GM10248 (cell line): ENCODE results near the gene RBM4.
"Not testable (repeated sequence)": the region's sequence is repeated elsewhere in the genome, so short reads cannot be mapped to it uniquely, and the experiment has no call there.

Experiments used
- CTCF ChIA-PET: fragments of 300-600 bp; sonication (Branson Sonifier 250); formaldehyde crosslinking; extraction: SDS; loops from one replicate; lab custom pipeline; 2021; ENCODE audit warnings: antibody characterized with exemption; lab: Yijun Ruan, JAX
- POLR2A ChIA-PET: fragments of 350-650 bp; sonication (Branson Sonifier 250); formaldehyde crosslinking; extraction: SDS; loops from one replicate; lab custom pipeline; 2020; ENCODE audit warnings: antibody characterized with exemption; lab: Yijun Ruan, JAX
- DNase-seq: peaks from one replicate; pipeline ENCODE4 v3.0.0; 2012; ENCODE audit errors: extremely low spot score
- CTCF ChIP-seq: IDR thresholded peaks from 2 replicates; pipeline ENCODE4 v1.5.1; 2012; ENCODE audit warnings: mild to moderate bottlenecking, low read depth; ENCODE audit errors: extremely low read depth, missing control alignments, control extremely low read depth

The RBM4 gene

GRCh38 chr11:66603072-66603471 lies 35.4 kb upstream of the RBM4 start:
- CTCF ChIA-PET = interaction anchor here (0.8 to 1.4 kb wide), 2 partner anchors 22 to 28 kb away, joined by 4 to 5 read pairs; no protein-coding TSS in a partner anchor
- POLR2A ChIA-PET = no interaction called here

DNA sequence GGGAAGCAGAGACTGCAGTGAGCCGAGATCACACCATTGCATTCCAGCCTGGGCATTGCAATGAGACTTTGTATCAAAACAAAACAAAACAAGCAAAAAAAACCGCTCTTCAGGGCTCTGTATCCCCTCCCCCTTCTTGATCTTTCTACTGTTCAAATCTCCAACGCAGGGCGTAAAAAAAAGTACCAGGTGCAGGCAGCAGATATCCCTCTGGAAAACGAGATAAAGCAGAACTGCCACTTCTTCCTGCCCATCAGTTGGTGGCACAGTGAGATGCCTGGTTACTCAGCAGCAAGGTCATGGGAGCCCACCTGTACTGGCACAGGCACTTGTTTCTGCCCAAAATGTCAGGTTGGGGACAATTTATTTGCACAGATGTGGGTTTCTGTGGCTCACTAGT lies 34.3 kb upstream of the RBM4 start:
- ChIA-PET POLR2A (interaction anchor here (0.9 kb wide), 1 partner anchor 12 kb away, joined by 4 read pairs; the partner anchor contains the start of gene RBM14), CTCF (interaction anchor here (1.0 kb wide), 1 partner anchor 10 kb away, joined by 3 read pairs; no protein-coding TSS in a partner anchor)
- TF ChIP-seq CTCF = no peak
- no peak for DNase-seq

More at GRCh38 chr11:66603072-66603471, 35.4 kb upstream of the RBM4 start:
- no peak for TF ChIP-seq CTCF
- DNase-seq = no peak

DNA sequence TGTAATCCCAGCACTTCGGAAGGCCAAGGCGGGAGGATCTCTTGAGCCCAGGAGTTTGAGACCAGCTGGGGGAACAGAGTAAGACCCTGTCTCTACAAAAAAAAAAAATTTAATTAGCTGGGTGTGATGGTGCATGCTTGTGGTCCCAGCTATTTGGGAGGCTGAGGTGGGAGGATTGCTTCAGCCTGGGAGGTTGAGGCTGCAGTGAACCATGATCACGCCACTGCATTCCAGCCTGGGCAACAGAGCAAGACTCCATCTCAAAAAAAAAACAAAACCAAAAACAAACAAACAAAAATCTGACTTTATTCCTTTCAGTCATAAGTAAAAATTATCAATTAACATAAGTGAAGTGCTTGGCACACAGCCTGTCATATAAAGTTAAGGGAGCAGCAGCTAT lies 31.9 kb upstream of the RBM4 start:
- CTCF ChIA-PET = interaction anchor here (0.7 to 2.3 kb wide), 5 partner anchors 10 to 72 kb away, joined by 3 to 6 read pairs (median 4); partner anchors contain the start of genes CCDC87, CCS and RBM14
- DNase-seq = not testable (repeated sequence)
- POLR2A ChIA-PET = interaction anchor here (1.8 kb wide), 1 partner anchor 43 kb away, joined by 5 read pairs; no protein-coding TSS in a partner anchor

DNA sequence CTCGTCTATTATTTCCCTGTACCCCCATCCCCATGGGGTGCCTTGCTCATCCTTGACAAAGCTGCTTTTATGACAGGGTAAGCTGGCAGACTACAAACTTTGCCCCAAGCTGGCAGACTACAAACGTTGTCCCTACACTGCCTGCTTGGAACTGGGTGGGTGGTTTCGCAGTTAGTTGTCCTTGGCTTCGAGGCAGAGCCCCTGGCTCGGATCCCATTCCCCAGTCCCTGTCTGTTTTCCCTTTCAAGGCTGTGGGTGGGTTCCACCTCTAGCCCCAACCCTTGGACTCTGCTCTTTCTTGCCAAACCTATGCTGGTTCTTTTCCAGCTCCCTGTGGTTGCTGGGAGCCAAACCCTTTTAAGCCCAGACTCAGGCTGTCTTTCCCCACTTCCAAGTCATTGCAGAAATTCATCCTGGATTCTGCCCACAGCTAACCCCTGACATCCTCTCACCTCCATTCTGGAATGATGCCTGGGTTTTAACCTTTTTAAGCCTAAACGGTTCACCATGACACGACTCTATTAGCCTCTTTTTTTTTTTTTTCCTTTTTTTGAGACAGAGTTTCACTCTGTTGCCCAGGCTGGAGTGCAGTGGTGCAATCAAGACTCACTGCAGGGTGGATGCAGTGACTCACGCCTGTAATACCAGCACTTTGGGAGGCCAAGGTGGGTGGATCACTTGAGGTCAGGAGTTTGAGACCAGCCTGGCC lies 31.2 kb upstream of the RBM4 start:
- ChIA-PET CTCF (interaction anchor here (0.7 to 2.3 kb wide), 4 partner anchors 9 to 71 kb away, joined by 3 to 6 read pairs (median 4); partner anchors contain the start of genes CCDC87, CCS and RBM14), POLR2A (interaction anchor here (0.6 to 0.7 kb wide), 2 partner anchors 8 to 32 kb away, joined by 3 to 5 read pairs; no protein-coding TSS in a partner anchor)
- no peak for DNase-seq
- no peak for TF ChIP-seq CTCF

DNA sequence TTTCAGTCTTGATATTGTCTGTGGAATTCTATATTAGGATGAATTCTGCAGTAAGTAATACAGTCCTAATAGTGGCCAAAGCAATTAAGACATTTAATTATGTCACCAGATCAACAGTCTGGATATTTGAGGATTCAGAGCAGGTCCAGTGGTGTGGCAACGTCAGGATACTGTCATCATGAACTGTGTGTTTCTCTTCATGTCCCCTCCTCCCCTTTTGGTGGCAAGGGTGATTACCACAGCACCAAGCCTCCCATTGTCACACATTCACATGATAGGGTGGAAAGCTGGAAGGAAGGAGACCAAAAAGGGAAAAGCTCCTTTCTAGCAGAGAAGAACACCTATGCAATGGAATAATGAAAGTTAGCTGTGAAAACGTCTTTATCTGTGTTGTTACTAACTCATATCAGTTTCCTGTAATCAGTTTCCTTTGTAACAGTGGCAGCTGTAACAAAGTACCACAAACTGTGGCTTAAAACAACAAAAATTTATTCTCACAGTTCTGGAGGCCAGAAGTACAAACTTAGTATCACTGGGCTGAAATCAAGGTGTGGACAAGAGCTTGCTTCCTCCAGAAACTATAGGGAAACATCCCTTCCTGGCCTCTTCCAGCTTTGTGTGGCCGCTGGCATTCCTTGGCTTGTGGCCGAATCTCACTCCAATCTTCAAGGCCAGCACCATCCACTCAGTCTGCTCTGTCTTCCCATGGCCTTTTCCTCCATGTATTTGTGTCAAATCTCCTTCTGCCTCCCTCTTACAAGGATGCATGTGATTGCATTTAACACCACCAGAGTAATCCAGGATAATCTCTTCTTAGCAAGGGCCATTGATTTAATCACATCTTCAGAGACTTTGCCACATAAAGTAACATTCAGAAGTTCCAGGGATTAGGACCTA lies 28.5 kb upstream of the RBM4 start:
- CTCF ChIA-PET = interaction anchor here (1.4 to 1.9 kb wide), 2 partner anchors 19 to 68 kb away, joined by 3 to 7 read pairs; no protein-coding TSS in a partner anchor
- no peak for DNase-seq
- no peak for TF ChIP-seq CTCF
- POLR2A ChIA-PET = no interaction called here

DNA sequence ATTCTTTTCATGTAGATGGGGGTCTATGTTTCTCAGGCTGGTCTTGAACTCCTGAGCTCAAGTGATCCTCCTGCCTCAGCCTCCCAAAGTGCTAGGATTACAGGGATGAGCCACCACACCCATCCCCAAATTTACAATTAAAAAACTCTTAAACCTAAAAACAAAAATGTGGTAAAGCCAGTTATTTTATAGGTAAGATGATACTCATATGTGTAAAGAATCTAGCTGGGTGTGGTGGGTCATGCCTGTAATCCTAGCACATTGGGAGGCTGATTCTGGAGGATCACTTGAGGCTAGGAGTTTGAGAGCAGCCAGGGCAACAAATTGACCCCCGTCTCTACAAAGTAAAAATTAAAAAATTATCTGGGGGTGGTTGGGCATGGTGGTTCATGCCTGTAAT lies 26.0 kb upstream of the RBM4 start:
- no peak for TF ChIP-seq CTCF
- ChIA-PET CTCF (interaction anchor here (1.7 kb wide), 1 partner anchor 11 kb away, joined by 4 read pairs; no protein-coding TSS in a partner anchor), POLR2A (no interaction called here)
- no peak for DNase-seq
